K562 (cell line): ENCODE data around the gene SF3A2. TPM values are rescaled to one million over a fixed set of nuclear protein-coding genes. Genes with fewer than 3 reads are reported as not detected.
A peak's percentile ranks its signal among the peaks of the same experiment; 100 is the strongest.

ENCODE experiments used
- ATAC-seq: fragments of 200-7000 bp; cut with Tn5 transposase; 3 replicates; pipeline ENCODE4 v1.9.1; 2020; ENCODE audit warnings: moderate library complexity
- BruUV-seq: library from RNA; stranded (reverse); fragments of 400-500 nt; replicated peaks from 2 replicates; lab custom pipeline; 2021; lab: Mats Ljungman, UMichigan
- CTCF ChIA-PET: fragments of 300-600 bp; formaldehyde crosslinking; extraction: SDS; loops from one replicate; lab custom pipeline; 2021; ENCODE audit warnings: low intra/inter-chr PET ratio; lab: Yijun Ruan, JAX
- POLR2A ChIA-PET: fragments of 300-600, 350-650 bp; sonication (Branson Sonifier 250); formaldehyde crosslinking; extraction: SDS; loops from one replicate; lab custom pipeline; 2021; ENCODE audit warnings: antibody characterized with exemption, inconsistent platforms; lab: Yijun Ruan, JAX
- DNase-seq, 4 experiments: peaks; one replicate each; pipeline versions ENCODE4 v3.0.0 to v3.0.0-alpha.2; 2011 to 2018; ENCODE audit warnings: low spot score in 3 of 4, mixed read lengths in 3 of 4; ENCODE audit errors: extremely low read depth in 1 of 4
- FAIRE-seq: peaks from 2 replicates; lab custom pipeline; 2011; peaks lifted over from hg19 to GRCh38; lab: Jason Lieb, UNC
- H2AFZ ChIP-seq: 2 replicates; pipeline ENCODE4 v1.6.0; 2011; ENCODE audit warnings: low read depth, low read length, control low read depth, inconsistent platforms
- H3K27ac ChIP-seq: fragments of 200-600 bp; 3 replicates; pipeline ENCODE4 v1.8.0; 2011; ENCODE audit warnings: low read depth, mild to moderate bottlenecking, control low read depth, inconsistent platforms, low read length, moderate library complexity, mixed read lengths; ENCODE audit errors: extremely low read depth
- H3K27me3 ChIP-seq, 2 experiments: fragments of 300-600 bp in 1 of 2; 2 replicates in 1 of 2; 3 replicates in 1 of 2; pipeline versions ENCODE4 v1.6.0 to v1.8.0; 2011; ENCODE audit warnings: inconsistent platforms in 2 of 2, low read length in 2 of 2, mild to moderate bottlenecking in 1 of 2, mixed read lengths in 1 of 2, moderate library complexity in 1 of 2; ENCODE audit not compliant: control insufficient read depth in 2 of 2, insufficient read depth in 2 of 2
- H3K36me3 ChIP-seq: fragments of 300-600 bp; 3 replicates; pipeline ENCODE4 v1.8.0; 2011; ENCODE audit warnings: mild to moderate bottlenecking, low read length, inconsistent platforms; ENCODE audit not compliant: control insufficient read depth, insufficient read depth
- H3K4me1 ChIP-seq, 2 experiments: fragments of 200-600 bp in 1 of 2; replicated peaks in 1 of 2; 2 replicates in 1 of 2; 3 replicates in 1 of 2; pipeline versions ENCODE4 v1.5.1 to v1.8.0; 2011; ENCODE audit warnings: inconsistent platforms in 2 of 2, low read length in 2 of 2, mild to moderate bottlenecking in 1 of 2, mixed read lengths in 1 of 2, moderate library complexity in 1 of 2; ENCODE audit not compliant: control insufficient read depth in 2 of 2, insufficient read depth in 2 of 2
- H3K4me2 ChIP-seq: 2 replicates; pipeline ENCODE4 v1.6.1; 2011; ENCODE audit warnings: low read length, control low read depth, inconsistent platforms, mixed read lengths; ENCODE audit not compliant: insufficient read depth
- H3K4me3 ChIP-seq: fragments of 200-600 bp; sonication (generic), shearing (Covaris generic); 2 replicates; pipeline ENCODE4 v1.5.1; 2016; ENCODE audit warnings: control low read depth, inconsistent platforms
- H3K79me2 ChIP-seq: fragments of 200-600 bp; 3 replicates; pipeline ENCODE4 v1.8.0; 2011; ENCODE audit warnings: low read length, inconsistent platforms; ENCODE audit not compliant: control insufficient read depth, insufficient read depth
- H3K9ac ChIP-seq, 2 experiments: 2 replicates each; pipeline versions ENCODE4 v1.6.0 to v1.6.1; 2011; ENCODE audit warnings: low read depth in 2 of 2, low read length in 2 of 2, control low read depth in 1 of 2, inconsistent platforms in 1 of 2, mild to moderate bottlenecking in 1 of 2, mixed read lengths in 1 of 2; ENCODE audit not compliant: insufficient read depth in 1 of 2
- H3K9me1 ChIP-seq: one replicate; pipeline ENCODE4 v1.6.0; 2011; ENCODE audit warnings: inconsistent platforms, mild to moderate bottlenecking, low read length, moderate library complexity; ENCODE audit not compliant: control insufficient read depth, insufficient read depth
- H3K9me3 ChIP-seq: replicated peaks from 2 replicates; pipeline ENCODE4 v1.5.1; 2011; ENCODE audit warnings: low read depth, low read length, inconsistent platforms; ENCODE audit not compliant: control insufficient read depth, insufficient read depth
- H4K20me1 ChIP-seq: replicated peaks from 2 replicates; pipeline ENCODE4 v1.6.1; 2011; ENCODE audit warnings: low read length, inconsistent platforms, mixed read lengths; ENCODE audit not compliant: control insufficient read depth, insufficient read depth
- HDAC6 ChIP-seq: IDR thresholded peaks from 2 replicates; pipeline ENCODE4 v1.6.1; 2012; ENCODE audit warnings: low read depth, mild to moderate bottlenecking, control low read depth, inconsistent platforms, low read length, moderate library complexity
- HNRNPLL ChIP-seq: fragments of 200-400 bp; formaldehyde crosslinking; IDR thresholded peaks from 2 replicates; pipeline ENCODE4 v1.6.1; 2017; ENCODE audit warnings: low read length, low read depth, mild to moderate bottlenecking; ENCODE audit not compliant: poor library complexity, severe bottlenecking
- MAZ ChIP-seq, 2 experiments: fragments of 450-650 bp in 1 of 2; sonication (generic) in 1 of 2; formaldehyde crosslinking; IDR thresholded peaks in 1 of 2; conservative IDR thresholded peaks in 1 of 2; 2 replicates each; pipeline versions ENCODE4 v1.4.0 to v1.5.0; 2020; ENCODE audit warnings: mild to moderate bottlenecking in 1 of 2, missing genetic modification reagents in 1 of 2
- MCM2 ChIP-seq: fragments of 450-650 bp; IDR thresholded peaks from 2 replicates; pipeline ENCODE4 v1.6.1; 2017; ENCODE audit warnings: low read depth, mild to moderate bottlenecking
- NR2C1 ChIP-seq, 2 experiments: fragments of 450-650 bp; IDR thresholded peaks; 2 replicates each; pipeline ENCODE4 v1.6.1; 2017; ENCODE audit warnings: mild to moderate bottlenecking in 2 of 2, antibody characterized with exemption in 1 of 2, inconsistent platforms in 1 of 2, missing compliant biosample characterization in 1 of 2, missing genetic modification characterization in 1 of 2
- POLR2G ChIP-seq: fragments of 200-400 bp; formaldehyde crosslinking; IDR thresholded peaks from 2 replicates; pipeline ENCODE4 v1.6.1; 2017; ENCODE audit warnings: low read depth, mild to moderate bottlenecking, antibody characterized with exemption, low read length, moderate library complexity
- TFAP4 ChIP-seq: sonication (generic); formaldehyde crosslinking; IDR thresholded peaks from 2 replicates; pipeline ENCODE4 v1.8.0; 2022; ENCODE audit warnings: missing genetic modification reagents, mild to moderate bottlenecking, moderate library complexity, borderline replicate concordance
- YBX1 ChIP-seq: fragments of 450-650 bp; IDR thresholded peaks from 2 replicates; pipeline ENCODE4 v1.7.1; 2016; ENCODE audit warnings: mild to moderate bottlenecking
- ZNF23 ChIP-seq: fragments of 250-450 bp; sonication (Bioruptor Pico); IDR thresholded peaks from 2 replicates; pipeline ENCODE4 v1.4.0; 2020; ENCODE audit warnings: mild to moderate bottlenecking
- ZNF311 ChIP-seq: fragments of 250-450 bp; sonication (Bioruptor Pico); IDR thresholded peaks from 2 replicates; pipeline ENCODE4 v1.4.0; 2020; ENCODE audit warnings: mild to moderate bottlenecking, moderate library complexity
- WGBS: fragments of 100-300 bp; shearing (Covaris generic); methylation state at CpG from one replicate; pipeline ENCODE4 v1.1.6; 2016; ENCODE audit warnings: low coverage, mixed read lengths; ENCODE audit not compliant: insufficient coverage; ENCODE audit errors: missing lambda C conversion rate; 5-methylcytosine and 5-hydroxymethylcytosine counted together
- in situ Hi-C: fragments of 300-500 bp; cut with MboI; formaldehyde crosslinking; loops from 4 replicates; pipeline ENCODE4 v1.15.0; 2018; ENCODE audit warnings: inconsistent platforms, mixed read lengths
- intact Hi-C: fragments of 100-400 bp; cut with micrococcal nuclease; formaldehyde crosslinking; loops from 2 replicates; pipeline ENCODE4 v1.14.2; 2022
- polyA plus RNA-seq, 8 experiments: library from polyadenylated mRNA; depleted of rRNA in 4 of 8; stranded (reverse) in 5 of 8; unstranded in 3 of 8; fragments of >200 nt; fragmentation: Nextera tagmentation in 2 of 8; fragmentation: Illumina TruSeq in 1 of 8; extraction: Ambion mirVana in 2 of 8; extraction: Trizol in 1 of 8; gene quantifications; 2 replicates each; pipeline versions ENCODE4 v1.2.1 to v1.2.3, GENCODE V29; 2011 to 2014; ENCODE audit warnings: inconsistent platforms in 1 of 8, missing spikeins in 1 of 8
- total RNA-seq, 7 experiments: library from RNA; depleted of rRNA in 6 of 7; stranded (reverse); fragments of >200 nt in 6 of 7; fragmentation: Illumina TruSeq in 2 of 7; extraction: Trizol in 2 of 7; gene quantifications; 2 replicates each; pipeline versions ENCODE4 v1.2.1 to v1.2.3, GENCODE V29; 2011 to 2021; ENCODE audit warnings: low replicate concordance in 1 of 7
- TF ChIP-seq, protein P1 (sequence below): fragments of 450-650 bp; formaldehyde crosslinking; IDR thresholded peaks from 2 replicates; pipeline ENCODE4 v1.4.0; 2020; ENCODE audit warnings: mild to moderate bottlenecking, moderate library complexity
- TF ChIP-seq, protein P2 (sequence below): fragments of 200-800 bp; sonication (Bioruptor generic); IDR thresholded peaks from 2 replicates; pipeline ENCODE4 v1.6.1; 2017; ENCODE audit warnings: missing genetic modification characterization, missing compliant biosample characterization
- TF ChIP-seq, protein P3 (sequence below), 3 experiments: fragments of 200-800 bp in 1 of 3; sonication (Bioruptor generic) in 1 of 3; sonication (generic) in 1 of 3; formaldehyde crosslinking in 1 of 3; IDR thresholded peaks; 2 replicates each; pipeline versions ENCODE4 v1.6.1 to v1.8.0; 2016 to 2022; ENCODE audit warnings: mild to moderate bottlenecking in 2 of 3, missing compliant biosample characterization in 2 of 3, missing genetic modification characterization in 2 of 3, missing genetic modification reagents in 1 of 3

SF3A2 gene
- total and polyA plus RNA-seq, 9 of the 15 experiments (the other 6 are each of a cell fraction or from before 2014, with no cell fraction given) = 0.17 to 194 (median 22.8) TPM

DNA sequence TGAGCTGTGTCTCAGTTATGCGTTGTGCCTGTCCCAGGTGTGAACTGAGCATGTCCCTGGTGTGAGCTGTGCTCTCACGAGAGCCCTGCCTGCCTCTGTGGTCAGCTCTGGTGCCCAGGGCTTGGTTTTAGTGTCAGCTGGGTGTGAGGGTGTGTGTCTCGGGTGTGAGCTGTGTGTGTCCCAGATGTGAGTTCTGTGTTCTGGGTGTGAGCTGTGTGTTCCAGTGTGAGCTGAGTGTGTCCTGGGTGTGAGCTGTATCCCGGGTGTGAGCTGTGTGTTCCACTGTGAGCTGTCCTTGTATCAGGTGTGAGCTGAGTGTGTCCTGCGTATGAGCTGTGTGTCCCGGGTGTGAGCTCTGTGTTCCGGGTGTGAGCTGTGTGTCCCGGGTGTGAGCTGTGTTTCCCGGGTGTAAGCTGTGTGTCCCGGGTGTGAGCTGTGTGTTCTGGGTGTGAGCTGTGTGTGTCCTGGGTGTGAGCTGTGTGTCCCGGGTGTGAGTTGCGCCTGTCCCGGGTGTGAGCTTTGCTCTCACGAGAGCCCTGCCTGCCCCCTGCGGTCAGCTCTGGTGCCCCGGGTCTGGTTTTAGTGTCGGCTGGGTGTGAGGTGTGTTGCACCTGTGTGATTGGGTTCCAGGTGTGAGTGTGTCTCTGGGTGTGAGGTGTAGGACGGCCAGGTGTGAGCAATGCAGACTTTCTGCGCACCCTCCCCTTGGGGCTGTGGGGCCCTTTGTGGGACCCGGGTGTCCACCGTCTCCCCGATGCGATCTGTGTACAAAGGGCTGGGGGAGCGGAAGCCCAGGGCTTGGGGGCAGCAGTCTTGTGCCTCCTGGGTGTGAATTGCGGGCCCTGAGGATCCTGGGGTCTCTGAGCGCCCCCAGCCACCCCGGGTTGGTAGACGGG is 52.4 kb downstream of the SF3A2 start:
- Histone ChIP-seq H3K4me1 (peaks cover 10 to 43% of the 10 kb centered on the region in 2 experiments), H4K20me1 (no peaks in the 10 kb centered on the region), H3K9me1 (peaks cover 2% of the 10 kb centered on the region), H3K79me2 (no peaks in the 10 kb centered on the region), H3K36me3 (no peaks in the 10 kb centered on the region), H3K9me3 (no peaks in the 10 kb centered on the region), H3K9ac (peak overlapping the region; percentile 18 to 90; a peak in 3 of 4 replicates), H3K4me2 (peak overlapping the region; percentile 26; the same call in 1 of the 2 replicates), H2AFZ (peak overlapping the region; percentile 87), H3K27ac (peak overlapping the region; percentile 76; the same call in 1 of the 3 replicates), H3K4me3 (peak overlapping the region; percentile 43; the same call in 1 of the 2 replicates), H3K27me3 (no peaks in the 10 kb centered on the region)
- ChIA-PET POLR2A (interaction anchor here (0.6 to 2.6 kb wide), 10 partner anchors 9 to 326 kb away, joined by 3 to 18 read pairs (median 4); partner anchors contain the start of gene LSM7), CTCF (no interaction called here)
- WGBS = 62% methylated on average over 16 of the region's 28 CpGs
- BruUV-seq = no TSS peak
- DNase-seq = no peak
- no peak for TF ChIP-seq MCM2
- no peak for TF ChIP-seq ZNF23 (CRISPR knock-in tag)
- 0 out of 2 replicates have a peak, but pooled peaks have one; percentile 27 for TF ChIP-seq TFAP4
- TF ChIP-seq MAZ (CRISPR knock-in tag; conservative IDR thresholded peaks at IDR 0.05 in 1 of 2, IDR thresholded peaks at IDR 0.05 in 1 of 2) = 0 out of 4 replicates have a peak, but pooled peaks of 1 of the 2 experiments have one; percentile 6
- TF ChIP-seq ZNF311 (CRISPR knock-in tag) = no peak
- TF ChIP-seq, protein P1, sequence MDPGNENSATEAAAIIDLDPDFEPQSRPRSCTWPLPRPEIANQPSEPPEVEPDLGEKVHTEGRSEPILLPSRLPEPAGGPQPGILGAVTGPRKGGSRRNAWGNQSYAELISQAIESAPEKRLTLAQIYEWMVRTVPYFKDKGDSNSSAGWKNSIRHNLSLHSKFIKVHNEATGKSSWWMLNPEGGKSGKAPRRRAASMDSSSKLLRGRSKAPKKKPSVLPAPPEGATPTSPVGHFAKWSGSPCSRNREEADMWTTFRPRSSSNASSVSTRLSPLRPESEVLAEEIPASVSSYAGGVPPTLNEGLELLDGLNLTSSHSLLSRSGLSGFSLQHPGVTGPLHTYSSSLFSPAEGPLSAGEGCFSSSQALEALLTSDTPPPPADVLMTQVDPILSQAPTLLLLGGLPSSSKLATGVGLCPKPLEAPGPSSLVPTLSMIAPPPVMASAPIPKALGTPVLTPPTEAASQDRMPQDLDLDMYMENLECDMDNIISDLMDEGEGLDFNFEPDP (CRISPR knock-in tag) = no peak
- TF ChIP-seq NR2C1 (IDR thresholded peaks at IDR 0.05) = no peak
- no peak for TF ChIP-seq NR2C1 (tag; IDR thresholded peaks at IDR 0.05)
- no peak for TF ChIP-seq YBX1
- TF ChIP-seq HNRNPLL = no peak
- TF ChIP-seq POLR2G = peak; percentile 32
- TF ChIP-seq, protein P2, sequence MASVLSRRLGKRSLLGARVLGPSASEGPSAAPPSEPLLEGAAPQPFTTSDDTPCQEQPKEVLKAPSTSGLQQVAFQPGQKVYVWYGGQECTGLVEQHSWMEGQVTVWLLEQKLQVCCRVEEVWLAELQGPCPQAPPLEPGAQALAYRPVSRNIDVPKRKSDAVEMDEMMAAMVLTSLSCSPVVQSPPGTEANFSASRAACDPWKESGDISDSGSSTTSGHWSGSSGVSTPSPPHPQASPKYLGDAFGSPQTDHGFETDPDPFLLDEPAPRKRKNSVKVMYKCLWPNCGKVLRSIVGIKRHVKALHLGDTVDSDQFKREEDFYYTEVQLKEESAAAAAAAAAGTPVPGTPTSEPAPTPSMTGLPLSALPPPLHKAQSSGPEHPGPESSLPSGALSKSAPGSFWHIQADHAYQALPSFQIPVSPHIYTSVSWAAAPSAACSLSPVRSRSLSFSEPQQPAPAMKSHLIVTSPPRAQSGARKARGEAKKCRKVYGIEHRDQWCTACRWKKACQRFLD = 0 out of 2 replicates have a peak, but pooled peaks have one; percentile 3
- TF ChIP-seq HDAC6 = no peak
- TF ChIP-seq, protein P3, sequence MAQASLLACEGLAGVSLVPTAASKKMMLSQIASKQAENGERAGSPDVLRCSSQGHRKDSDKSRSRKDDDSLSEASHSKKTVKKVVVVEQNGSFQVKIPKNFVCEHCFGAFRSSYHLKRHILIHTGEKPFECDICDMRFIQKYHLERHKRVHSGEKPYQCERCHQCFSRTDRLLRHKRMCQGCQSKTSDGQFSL (CRISPR knock-in tag; IDR thresholded peaks at IDR 0.05) = peak; percentile 77
- TF ChIP-seq, protein P3 (tag; IDR thresholded peaks at IDR 0.05) = no peak
- ATAC-seq = no peak; the same call in 1 of the 3 replicates
- in situ Hi-C loops = no loop called here
- intact Hi-C loops = no loop called here
- FAIRE-seq = no peak
